Spleen (tissue), 7 donors: ENCODE data around the gene ERLIN1.

ENCODE experiments used
- CTCF ChIP-seq, 11 experiments: fragments of 200-600 bp in 7 of 11; fragments of 450-650 bp in 4 of 11; sonication (generic) in 4 of 11; IDR thresholded peaks in 8 of 11; conservative IDR thresholded peaks in 3 of 11; 1 replicate in 7 of 11; 2 replicates in 4 of 11; pipeline versions ENCODE4 v1.4.0 to v1.8.0; 2016 to 2021; ENCODE audit warnings: antibody characterized with exemption in 11 of 11, inconsistent platforms in 4 of 11, mild to moderate bottlenecking in 1 of 11
- POLR2A ChIP-seq, 3 donors: fragments of 450-650 bp; IDR thresholded peaks; one replicate each; pipeline ENCODE4 v1.5.1; 2017; ENCODE audit warnings: antibody characterized with exemption in 3 of 3, mild to moderate bottlenecking in 1 of 3
- POLR2AphosphoS5 ChIP-seq, 3 donors: sonication (generic); formaldehyde crosslinking; IDR thresholded peaks; one replicate each; pipeline ENCODE4 v1.5.1; 2017; ENCODE audit warnings: antibody characterized with exemption in 3 of 3
- donor health status: DM: no; HTN: no; CAD: no; lungs with moderate emphysema.
- donor health status: DM: no; HTN: no; CAD: no.
- donor health status: DM: no; HTN: no; CAD: no.

- no peak for TF ChIP-seq CTCF (IDR thresholded peaks at IDR 0.05 in 8 of 11, conservative IDR thresholded peaks at IDR 0.05 in 3 of 11)
- no peak for TF ChIP-seq POLR2A (IDR thresholded peaks at IDR 0.05)
- no peak for TF ChIP-seq POLR2AphosphoS5 (IDR thresholded peaks at IDR 0.05)
Measured at GRCh38 chr10:100131571-100131970, 54.3 kb downstream of the ERLIN1 start.
